GM15510 (cell line): Measurements from ENCODE around the gene PDS5A.

ENCODE experiments used
- POLR2A ChIP-seq: IDR thresholded peaks from 3 replicates; pipeline ENCODE4 v1.6.1; 2011; ENCODE audit warnings: borderline replicate concordance; ENCODE audit not compliant: insufficient read length; ENCODE audit errors: extremely low read depth

The PDS5A gene

GRCh38 chr4:39933671-39934590 lies 43.8 kb downstream of the PDS5A start:
- TF ChIP-seq POLR2A = no peak

- TF ChIP-seq POLR2A = no peak
These were observed 44.8 kb downstream of the PDS5A start for GRCh38 chr4:39932776-39933402.

GRCh38 chr4:39931441-39931901 lies 46.2 kb downstream of the PDS5A start:
- TF ChIP-seq POLR2A = no peak

- no peak for TF ChIP-seq POLR2A
These were observed 49.2 kb downstream of the PDS5A start for GRCh38 chr4:39928538-39928937.

- no peak for TF ChIP-seq POLR2A
These were observed 53.7 kb downstream of the PDS5A start for GRCh38 chr4:39924014-39924413.

- TF ChIP-seq POLR2A = no peak
These were observed 55.3 kb downstream of the PDS5A start for GRCh38 chr4:39922399-39922798.

GRCh38 chr4:39913471-39913870 lies 64.2 kb downstream of the PDS5A start:
- TF ChIP-seq POLR2A = no peak

- no peak for TF ChIP-seq POLR2A
These were observed 67.6 kb downstream of the PDS5A start for GRCh38 chr4:39910064-39910463.

- no peak for TF ChIP-seq POLR2A
These were observed 69.4 kb downstream of the PDS5A start for GRCh38 chr4:39908284-39908683.

GRCh38 chr4:39905656-39906055 lies 72.1 kb downstream of the PDS5A start:
- no peak for TF ChIP-seq POLR2A

GRCh38 chr4:39900966-39901365 lies 76.7 kb downstream of the PDS5A start:
- TF ChIP-seq POLR2A = no peak

- no peak for TF ChIP-seq POLR2A
These were observed 78.4 kb downstream of the PDS5A start for GRCh38 chr4:39899291-39899690.

GRCh38 chr4:39898015-39898414 lies 79.7 kb downstream of the PDS5A start:
- no peak for TF ChIP-seq POLR2A

- no peak for TF ChIP-seq POLR2A
These were observed 84.0 kb downstream of the PDS5A start for GRCh38 chr4:39893693-39894072.

- no peak for TF ChIP-seq POLR2A
These were observed 84.6 kb downstream of the PDS5A start for GRCh38 chr4:39892988-39893692.
